Loucy (cell line): ENCODE results near the gene RBKS.

Experiments used
- H2AFZ ChIP-seq: fragments of 200-600 bp; sonication (generic); 2 replicates; pipeline ENCODE4 v1.6.0; 2016; ENCODE audit warnings: antibody characterized with exemption, mild to moderate bottlenecking, low read length, moderate library complexity
- H3F3A ChIP-seq: fragments of 200-600 bp; 2 replicates; pipeline ENCODE4 v1.6.0; 2016; ENCODE audit warnings: antibody characterized with exemption, low read depth, mild to moderate bottlenecking
- H3K27me3 ChIP-seq: fragments of 200-600 bp; sonication (generic); 2 replicates; pipeline ENCODE4 v1.6.1; 2014; ENCODE audit warnings: low read length, mild to moderate bottlenecking; ENCODE audit not compliant: insufficient read depth, poor library complexity, severe bottlenecking
- H3K36me3 ChIP-seq: fragments of 200-600 bp; sonication (generic); 2 replicates; pipeline ENCODE4 v1.6.1; 2016; ENCODE audit warnings: low read length; ENCODE audit not compliant: insufficient read depth
- H3K4me1 ChIP-seq: fragments of 200-600 bp; sonication (generic); 2 replicates; pipeline ENCODE4 v1.5.1; 2014; ENCODE audit warnings: low read length, mild to moderate bottlenecking; ENCODE audit not compliant: insufficient read depth, poor library complexity, severe bottlenecking
- H3K4me2 ChIP-seq: fragments of 200-600 bp; sonication (generic); 2 replicates; pipeline ENCODE4 v1.6.0; 2014; ENCODE audit warnings: antibody characterized with exemption, low read length, low read depth, mild to moderate bottlenecking; ENCODE audit not compliant: poor library complexity, severe bottlenecking
- H3K4me3 ChIP-seq: fragments of 200-600 bp; sonication (generic); 2 replicates; pipeline ENCODE4 v1.5.1; 2014; ENCODE audit warnings: low read length, mild to moderate bottlenecking, mixed read lengths; ENCODE audit not compliant: poor library complexity, severe bottlenecking
- H3K79me2 ChIP-seq: fragments of 200-600 bp; sonication (generic); 2 replicates; pipeline ENCODE4 v1.6.1; 2014; ENCODE audit warnings: low read length; ENCODE audit not compliant: insufficient read depth
- H3K9ac ChIP-seq: fragments of 200-600 bp; sonication (generic); 2 replicates; pipeline ENCODE4 v1.6.0; 2014; ENCODE audit warnings: mild to moderate bottlenecking, low read depth, low read length, moderate library complexity; ENCODE audit not compliant: poor library complexity, severe bottlenecking
- H3K9me2 ChIP-seq: fragments of 200-600 bp; sonication (generic); replicated peaks from 2 replicates; pipeline ENCODE4 v1.6.1; 2016; ENCODE audit warnings: low read depth, low read length, mixed read lengths
- H3K9me3 ChIP-seq: fragments of 200-600 bp; sonication (generic); 2 replicates; pipeline ENCODE4 v1.6.1; 2014; ENCODE audit warnings: mild to moderate bottlenecking, antibody characterized with exemption, low read length, low read depth; ENCODE audit not compliant: insufficient read depth
- H4K20me1 ChIP-seq: fragments of 200-600 bp; sonication (generic); 2 replicates; pipeline ENCODE4 v1.6.0; 2014; ENCODE audit warnings: antibody characterized with exemption, low read length, mild to moderate bottlenecking; ENCODE audit not compliant: insufficient read depth, poor library complexity, severe bottlenecking
- CTCF ChIP-seq: fragments of 200-600 bp; sonication (generic); conservative IDR thresholded peaks from 2 replicates; pipeline ENCODE4 v1.5.1; 2014; ENCODE audit warnings: mild to moderate bottlenecking, antibody characterized with exemption, low read length
- EZH2phosphoT487 ChIP-seq: fragments of 200-600 bp; IDR thresholded peaks from 2 replicates; pipeline ENCODE4 v1.6.1; 2018; ENCODE audit warnings: antibody characterized with exemption, mild to moderate bottlenecking, moderate library complexity, borderline replicate concordance

The RBKS gene

GRCh38 chr2:27799646-27800010, 90.6 kb downstream of the RBKS start:
- Histone ChIP-seq H3K9ac (no peak overlapping the region), H2AFZ (no peak overlapping the region), H3K4me1 (no peaks in the 10 kb centered on the region), H3F3A (no peaks in the 10 kb centered on the region), H4K20me1 (no peaks in the 10 kb centered on the region), H3K4me2 (no peak overlapping the region), H3K27me3 (no peaks in the 10 kb centered on the region), H3K9me2 (no peaks in the 10 kb centered on the region), H3K9me3 (no peaks in the 10 kb centered on the region), H3K79me2 (no peaks in the 10 kb centered on the region), H3K4me3 (no peak overlapping the region), H3K36me3 (no peaks in the 10 kb centered on the region)
- no peak for TF ChIP-seq CTCF
- no peak for TF ChIP-seq EZH2phosphoT487

GRCh38 chr2:27798948-27799645, 91.1 kb downstream of the RBKS start:
- H3K4me3 ChIP-seq = no peak overlapping the region
- H3K9me3 ChIP-seq = no peaks in the 10 kb centered on the region
- TF ChIP-seq CTCF (no peak), EZH2phosphoT487 (no peak)
- no peaks in the 10 kb centered on the region for H3K4me1 ChIP-seq
- H3F3A ChIP-seq = no peaks in the 10 kb centered on the region
- no peak overlapping the region for H3K9ac ChIP-seq
- no peaks in the 10 kb centered on the region for H3K27me3 ChIP-seq
- H3K4me2 ChIP-seq = no peak overlapping the region
- H3K79me2 ChIP-seq = no peaks in the 10 kb centered on the region
- H2AFZ ChIP-seq = no peak overlapping the region
- no peaks in the 10 kb centered on the region for H3K36me3 ChIP-seq
- no peaks in the 10 kb centered on the region for H3K9me2 ChIP-seq
- H4K20me1 ChIP-seq = no peaks in the 10 kb centered on the region

- Histone ChIP-seq H3K4me2 (no peak overlapping the region), H2AFZ (no peak overlapping the region), H3K9ac (no peak overlapping the region), H3K4me3 (no peak overlapping the region), H3K9me3 (no peaks in the 10 kb centered on the region), H3K4me1 (no peaks in the 10 kb centered on the region), H4K20me1 (no peaks in the 10 kb centered on the region), H3F3A (no peaks in the 10 kb centered on the region), H3K27me3 (no peaks in the 10 kb centered on the region), H3K79me2 (no peaks in the 10 kb centered on the region), H3K36me3 (no peaks in the 10 kb centered on the region), H3K9me2 (no peaks in the 10 kb centered on the region)
- no peak for TF ChIP-seq CTCF
- TF ChIP-seq EZH2phosphoT487 = no peak
Measured at GRCh38 chr2:27798486-27798885, 91.7 kb downstream of the RBKS start.
